ENCODE results near the gene TMEM25.

DNA sequence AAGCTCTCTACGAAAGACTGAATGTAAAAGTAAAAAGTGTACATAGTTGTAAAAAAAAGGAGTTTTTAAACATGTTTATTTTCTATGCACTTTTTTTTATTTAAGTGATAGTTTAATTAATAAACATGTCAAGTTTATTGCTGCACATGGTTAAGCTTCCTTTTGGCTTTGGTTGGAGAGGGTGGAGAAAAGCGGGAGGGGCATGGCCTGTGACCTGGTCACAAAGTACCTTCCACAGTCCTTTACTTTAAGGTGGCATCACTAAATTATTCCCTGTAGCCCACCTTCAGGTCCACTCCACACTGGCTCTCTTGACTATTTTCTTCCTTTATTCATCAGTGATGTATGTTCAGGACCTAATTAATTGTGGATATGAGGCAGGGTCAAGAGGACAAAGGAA is 4.3 kb upstream of the TMEM25 start:
- TF ChIP-seq, protein P1, sequence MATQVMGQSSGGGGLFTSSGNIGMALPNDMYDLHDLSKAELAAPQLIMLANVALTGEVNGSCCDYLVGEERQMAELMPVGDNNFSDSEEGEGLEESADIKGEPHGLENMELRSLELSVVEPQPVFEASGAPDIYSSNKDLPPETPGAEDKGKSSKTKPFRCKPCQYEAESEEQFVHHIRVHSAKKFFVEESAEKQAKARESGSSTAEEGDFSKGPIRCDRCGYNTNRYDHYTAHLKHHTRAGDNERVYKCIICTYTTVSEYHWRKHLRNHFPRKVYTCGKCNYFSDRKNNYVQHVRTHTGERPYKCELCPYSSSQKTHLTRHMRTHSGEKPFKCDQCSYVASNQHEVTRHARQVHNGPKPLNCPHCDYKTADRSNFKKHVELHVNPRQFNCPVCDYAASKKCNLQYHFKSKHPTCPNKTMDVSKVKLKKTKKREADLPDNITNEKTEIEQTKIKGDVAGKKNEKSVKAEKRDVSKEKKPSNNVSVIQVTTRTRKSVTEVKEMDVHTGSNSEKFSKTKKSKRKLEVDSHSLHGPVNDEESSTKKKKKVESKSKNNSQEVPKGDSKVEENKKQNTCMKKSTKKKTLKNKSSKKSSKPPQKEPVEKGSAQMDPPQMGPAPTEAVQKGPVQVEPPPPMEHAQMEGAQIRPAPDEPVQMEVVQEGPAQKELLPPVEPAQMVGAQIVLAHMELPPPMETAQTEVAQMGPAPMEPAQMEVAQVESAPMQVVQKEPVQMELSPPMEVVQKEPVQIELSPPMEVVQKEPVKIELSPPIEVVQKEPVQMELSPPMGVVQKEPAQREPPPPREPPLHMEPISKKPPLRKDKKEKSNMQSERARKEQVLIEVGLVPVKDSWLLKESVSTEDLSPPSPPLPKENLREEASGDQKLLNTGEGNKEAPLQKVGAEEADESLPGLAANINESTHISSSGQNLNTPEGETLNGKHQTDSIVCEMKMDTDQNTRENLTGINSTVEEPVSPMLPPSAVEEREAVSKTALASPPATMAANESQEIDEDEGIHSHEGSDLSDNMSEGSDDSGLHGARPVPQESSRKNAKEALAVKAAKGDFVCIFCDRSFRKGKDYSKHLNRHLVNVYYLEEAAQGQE (IDR thresholded peaks at IDR 0.05; ENCODE audit: insufficient read depth in 1 of 2, low read depth in 2 of 2, low read length in 2 of 2) = no peak
- TF ChIP-seq TAF1 (IDR thresholded peaks at IDR 0.05; ENCODE audit: borderline replicate concordance, insufficient read depth, low read length) (no peak), POLR2AphosphoS5 (IDR thresholded peaks at IDR 0.05; ENCODE audit: low read depth, low read length) (no peak), FOXP2 (optimal IDR thresholded peaks at IDR 0.05; ENCODE audit: borderline replicate concordance, extremely low read depth, extremely low read length, insufficient read depth) (no peak), SIN3A (IDR thresholded peaks at IDR 0.05; ENCODE audit: borderline replicate concordance, insufficient read depth, low read length) (no peak)
